Mammary epithelial cell (primary cell): ENCODE data around the gene PRPS1.

ENCODE experiments used
- EZH2 ChIP-seq: IDR thresholded peaks from 2 replicates; pipeline ENCODE4 v1.6.1; 2012; ENCODE audit warnings: low read length, inconsistent platforms, borderline replicate concordance
- TF ChIP-seq, protein P1 (sequence below), 2 donors: IDR thresholded peaks in 1 of 2; conservative IDR thresholded peaks in 1 of 2; 2 replicates each; pipeline ENCODE4 v1.5.1; 2011 to 2012; ENCODE audit warnings: inconsistent platforms in 2 of 2, low read length in 2 of 2, mild to moderate bottlenecking in 2 of 2, control low read depth in 1 of 2, low read depth in 1 of 2; ENCODE audit not compliant: insufficient read depth in 1 of 2; ENCODE audit errors: extremely low read depth in 1 of 2

DNA sequence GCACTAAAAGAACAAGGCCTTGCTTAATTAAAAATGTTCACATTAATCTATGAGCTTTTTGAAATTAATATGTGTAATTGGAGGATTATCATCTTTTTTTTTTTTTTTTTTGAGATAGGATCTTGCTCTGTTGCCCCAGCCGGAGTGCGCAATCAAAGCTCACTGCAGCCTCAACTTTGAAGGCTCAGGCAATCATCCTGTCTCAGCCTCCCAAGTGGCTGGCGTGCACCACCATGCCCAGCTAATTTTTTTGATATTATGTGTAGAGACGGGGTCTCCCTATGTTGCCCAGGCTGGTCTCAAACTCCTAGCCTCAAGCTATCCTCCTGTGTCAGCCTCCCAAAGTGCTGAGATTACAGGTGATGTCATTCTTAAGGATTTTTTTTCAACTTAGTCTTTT lies 20.0 kb downstream of the PRPS1 start:
- TF ChIP-seq, protein P1, sequence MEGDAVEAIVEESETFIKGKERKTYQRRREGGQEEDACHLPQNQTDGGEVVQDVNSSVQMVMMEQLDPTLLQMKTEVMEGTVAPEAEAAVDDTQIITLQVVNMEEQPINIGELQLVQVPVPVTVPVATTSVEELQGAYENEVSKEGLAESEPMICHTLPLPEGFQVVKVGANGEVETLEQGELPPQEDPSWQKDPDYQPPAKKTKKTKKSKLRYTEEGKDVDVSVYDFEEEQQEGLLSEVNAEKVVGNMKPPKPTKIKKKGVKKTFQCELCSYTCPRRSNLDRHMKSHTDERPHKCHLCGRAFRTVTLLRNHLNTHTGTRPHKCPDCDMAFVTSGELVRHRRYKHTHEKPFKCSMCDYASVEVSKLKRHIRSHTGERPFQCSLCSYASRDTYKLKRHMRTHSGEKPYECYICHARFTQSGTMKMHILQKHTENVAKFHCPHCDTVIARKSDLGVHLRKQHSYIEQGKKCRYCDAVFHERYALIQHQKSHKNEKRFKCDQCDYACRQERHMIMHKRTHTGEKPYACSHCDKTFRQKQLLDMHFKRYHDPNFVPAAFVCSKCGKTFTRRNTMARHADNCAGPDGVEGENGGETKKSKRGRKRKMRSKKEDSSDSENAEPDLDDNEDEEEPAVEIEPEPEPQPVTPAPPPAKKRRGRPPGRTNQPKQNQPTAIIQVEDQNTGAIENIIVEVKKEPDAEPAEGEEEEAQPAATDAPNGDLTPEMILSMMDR (conservative IDR thresholded peaks at IDR 0.05 in 1 of 2, IDR thresholded peaks at IDR 0.05 in 1 of 2; ENCODE audit: extremely low read depth in 1 of 2, insufficient read depth in 1 of 2, low read depth in 1 of 2, low read length in 2 of 2): no peak
- no peak for TF ChIP-seq EZH2
